LNCAP (cell line): ENCODE results near the gene FRMD4A.
A peak's percentile ranks its signal among the peaks of the same experiment; 100 is the strongest.

ENCODE experiments used
- CTCF ChIP-seq: fragments of 450-650 bp; IDR thresholded peaks from 2 replicates; pipeline ENCODE4 v1.5.1; 2017; ENCODE audit warnings: mild to moderate bottlenecking

The FRMD4A gene

GRCh38 chr10:14326581-14326980, 4.1 kb downstream of the FRMD4A start:
- TF ChIP-seq CTCF, result no peak

GRCh38 chr10:14325325-14325955, 5.3 kb downstream of the FRMD4A start:
- TF ChIP-seq CTCF, result peak; percentile 82

- TF ChIP-seq CTCF, result no peak
Measured at GRCh38 chr10:14322526-14323188, 8.1 kb downstream of the FRMD4A start.

GRCh38 chr10:14318007-14318406, 12.7 kb downstream of the FRMD4A start:
- TF ChIP-seq CTCF, result no peak

GRCh38 chr10:14312014-14312413, 18.7 kb downstream of the FRMD4A start:
- no peak for TF ChIP-seq CTCF

- TF ChIP-seq CTCF, result no peak
Measured at GRCh38 chr10:14311206-14311957, 19.3 kb downstream of the FRMD4A start.

GRCh38 chr10:14309593-14309992, 21.1 kb downstream of the FRMD4A start:
- no peak for TF ChIP-seq CTCF
